ENCODE measurements around the gene PARD3. TPM values are rescaled to one million over a fixed set of nuclear protein-coding genes. Genes with fewer than 3 reads are reported as not detected.

The PARD3 gene
- total RNA-seq, 1 donor from 2014 or later, result 76.4 TPM

DNA sequence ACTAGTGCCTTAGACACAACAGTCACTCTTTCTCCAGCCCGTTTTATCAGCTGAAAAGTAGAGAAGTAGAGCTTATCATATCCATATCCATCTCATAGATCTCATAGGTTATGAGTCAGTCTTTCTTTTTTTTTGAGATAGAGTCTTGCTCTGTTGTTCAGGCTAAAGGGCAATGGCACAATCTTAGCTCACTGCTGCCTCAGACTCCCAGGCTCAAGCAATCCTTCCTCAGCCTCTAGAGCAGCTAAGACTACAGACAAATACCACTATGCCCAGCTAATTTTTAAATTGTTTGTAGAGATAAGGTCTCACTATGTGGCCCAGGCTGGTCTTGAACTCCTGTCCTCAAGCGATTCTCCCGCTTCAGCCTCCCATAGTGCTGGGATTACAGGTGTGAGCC is 2.5 kb upstream of the PARD3 start:
- DNase-seq (ENCODE audit: low read depth), result no peak
- no peak for TF ChIP-seq CTCF (IDR thresholded peaks at IDR 0.05; ENCODE audit: insufficient read depth, low read length, poor library complexity, severe bottlenecking)
- H3K36me3 ChIP-seq (ENCODE audit: control insufficient read depth, insufficient read depth, low read length), result no peaks in the 10 kb centered on the region
- no peak overlapping the region for H3K4me3 ChIP-seq (ENCODE audit: low read depth, low read length)
- no peaks in the 10 kb centered on the region for H3K27me3 ChIP-seq (ENCODE audit: control insufficient read depth, insufficient read depth, low read length)

GRCh38 chr10:34817054-34817453 is 2.0 kb upstream of the PARD3 start:
- TF ChIP-seq CTCF (IDR thresholded peaks at IDR 0.05; ENCODE audit: insufficient read depth, low read length, poor library complexity, severe bottlenecking), result no peak
- DNase-seq (ENCODE audit: low read depth), result no peak
- no peak overlapping the region for H3K4me3 ChIP-seq (ENCODE audit: low read depth, low read length)

DNA sequence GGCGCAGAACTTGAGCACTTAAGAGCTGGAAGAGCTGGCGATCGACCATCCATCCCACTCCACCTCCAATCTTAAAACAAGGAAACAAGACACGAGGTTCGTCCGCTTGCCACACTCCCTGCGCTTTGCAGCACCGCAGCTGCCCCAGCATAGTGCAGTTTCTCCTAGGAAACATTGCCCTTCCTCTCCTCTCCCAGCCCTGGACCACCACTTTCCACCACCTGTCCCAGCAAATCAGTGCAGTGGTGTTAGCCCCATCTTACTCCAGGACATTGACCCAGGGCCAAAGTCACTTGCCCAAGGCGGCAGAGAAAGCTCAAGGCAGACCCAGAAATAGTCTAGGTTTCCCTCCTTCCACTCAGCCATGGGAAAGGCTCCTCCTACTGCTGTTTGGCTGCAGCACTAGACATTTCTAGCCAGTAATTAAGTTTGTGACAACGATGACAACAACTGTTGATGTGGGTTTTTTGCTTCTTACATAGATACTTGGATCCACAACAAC is 1.5 kb upstream of the PARD3 start:
- Histone ChIP-seq H3K36me3 (ENCODE audit: control insufficient read depth, insufficient read depth, low read length) (no peaks in the 10 kb centered on the region), H3K27me3 (ENCODE audit: control insufficient read depth, insufficient read depth, low read length) (no peaks in the 10 kb centered on the region), H3K4me3 (ENCODE audit: low read depth, low read length) (no peak overlapping the region)
- TF ChIP-seq CTCF (IDR thresholded peaks at IDR 0.05; ENCODE audit: insufficient read depth, low read length, poor library complexity, severe bottlenecking), result peak; percentile 14
- no peak for DNase-seq (ENCODE audit: low read depth)

More at GRCh38 chr10:34817054-34817453, 2.0 kb upstream of the PARD3 start:
- no peaks in the 10 kb centered on the region for H3K27me3 ChIP-seq (ENCODE audit: control insufficient read depth, insufficient read depth, low read length)
- no peaks in the 10 kb centered on the region for H3K36me3 ChIP-seq (ENCODE audit: control insufficient read depth, insufficient read depth, low read length)

DNA sequence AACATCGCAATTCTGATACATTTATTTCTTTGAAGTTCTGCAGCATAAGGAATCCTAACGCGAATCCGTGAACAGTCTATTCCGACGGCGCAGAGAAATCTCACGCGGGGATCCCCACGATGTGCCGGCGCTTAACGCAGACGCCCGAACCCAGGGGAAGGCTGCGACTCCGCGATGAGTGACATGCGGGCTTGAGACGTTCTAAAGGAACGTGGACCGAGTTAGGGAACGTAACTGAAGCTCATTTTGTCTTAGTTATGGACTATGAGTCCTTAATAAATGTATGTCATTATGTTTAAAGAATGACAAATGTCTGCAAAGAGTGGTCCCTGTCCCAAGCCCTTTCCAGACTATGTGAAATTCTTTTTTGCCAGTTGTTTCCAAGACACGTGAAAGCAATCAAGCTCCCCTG is 995 bp upstream of the PARD3 start:
- Histone ChIP-seq H3K36me3 (ENCODE audit: control insufficient read depth, insufficient read depth, low read length) (no peaks in the 10 kb centered on the region), H3K4me3 (ENCODE audit: low read depth, low read length) (peak overlapping the region; percentile 70), H3K27me3 (ENCODE audit: control insufficient read depth, insufficient read depth, low read length) (no peaks in the 10 kb centered on the region)
- no peak for TF ChIP-seq CTCF (IDR thresholded peaks at IDR 0.05; ENCODE audit: insufficient read depth, low read length, poor library complexity, severe bottlenecking)
- no peak for DNase-seq (ENCODE audit: low read depth)

DNA sequence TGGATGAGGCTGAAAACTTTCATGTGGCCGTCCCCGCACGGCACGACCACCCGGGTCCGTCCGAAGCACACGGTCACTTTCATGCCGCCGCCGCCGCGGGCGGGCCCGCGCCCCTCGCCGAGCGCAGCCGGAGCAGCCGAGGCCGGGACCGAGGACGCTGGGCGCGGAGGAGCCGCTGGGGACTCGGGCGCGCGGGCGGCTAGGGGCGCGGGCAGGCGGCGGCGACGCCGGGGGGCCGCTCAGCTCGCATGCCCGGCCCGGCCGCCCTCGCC is 247 bp downstream of the PARD3 start:
- H3K36me3 ChIP-seq (ENCODE audit: control insufficient read depth, insufficient read depth, low read length), result no peaks in the 10 kb centered on the region

More for the DNA sequence above, 247 bp downstream of the PARD3 start:
- Histone ChIP-seq H3K4me3 (ENCODE audit: low read depth, low read length) (peak overlapping the region; percentile 70), H3K27me3 (ENCODE audit: control insufficient read depth, insufficient read depth, low read length) (no peaks in the 10 kb centered on the region)
- no peak for DNase-seq (ENCODE audit: low read depth)
- TF ChIP-seq CTCF (IDR thresholded peaks at IDR 0.05; ENCODE audit: insufficient read depth, low read length, poor library complexity, severe bottlenecking), result no peak

All from kidney epithelial cell (primary cell).